Adrenal gland (tissue), 5 donors: ENCODE results near the gene TRABD2A.

Source experiments
- POLR2A ChIP-seq, 2 donors: fragments of 450-650 bp; IDR thresholded peaks; one replicate each; pipeline ENCODE4 v1.6.1; 2017; ENCODE audit warnings: antibody characterized with exemption in 2 of 2, mild to moderate bottlenecking in 2 of 2, moderate library complexity in 1 of 2
- TF ChIP-seq, protein P1 (sequence below), 6 experiments: fragments of 450-650 bp in 4 of 6; fragments of 200-600 bp in 2 of 6; sonication (generic) in 1 of 6; IDR thresholded peaks; 1 replicate in 5 of 6; 2 replicates in 1 of 6; pipeline versions ENCODE4 v1.5.1 to v1.8.0; 2016 to 2021; ENCODE audit warnings: antibody characterized with exemption in 6 of 6, mild to moderate bottlenecking in 2 of 6, moderate library complexity in 1 of 6
- donor health status: DM: no; HTN: no; CAD: no.

DNA sequence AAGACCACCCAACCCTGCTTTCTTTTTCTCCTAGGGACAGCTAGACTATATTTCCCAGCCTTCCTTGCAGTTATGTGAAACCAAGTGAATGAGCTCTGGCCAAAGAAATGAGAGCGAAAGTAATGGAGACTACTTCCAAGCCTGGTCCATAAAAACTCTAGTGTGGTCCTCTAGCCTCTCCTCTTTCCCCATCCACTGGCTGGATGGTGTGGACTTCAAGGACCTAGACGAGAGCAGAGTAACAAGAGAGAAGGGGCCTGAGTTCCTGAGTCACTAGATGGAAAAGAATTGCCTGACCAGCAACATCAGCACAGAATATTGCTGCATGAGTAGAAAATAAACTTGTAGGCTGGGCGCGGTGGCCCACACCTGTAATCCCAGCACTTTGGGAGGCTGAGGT is 21.6 kb upstream of the TRABD2A start:
- no peak for TF ChIP-seq POLR2A (IDR thresholded peaks at IDR 0.05)
- TF ChIP-seq, protein P1, sequence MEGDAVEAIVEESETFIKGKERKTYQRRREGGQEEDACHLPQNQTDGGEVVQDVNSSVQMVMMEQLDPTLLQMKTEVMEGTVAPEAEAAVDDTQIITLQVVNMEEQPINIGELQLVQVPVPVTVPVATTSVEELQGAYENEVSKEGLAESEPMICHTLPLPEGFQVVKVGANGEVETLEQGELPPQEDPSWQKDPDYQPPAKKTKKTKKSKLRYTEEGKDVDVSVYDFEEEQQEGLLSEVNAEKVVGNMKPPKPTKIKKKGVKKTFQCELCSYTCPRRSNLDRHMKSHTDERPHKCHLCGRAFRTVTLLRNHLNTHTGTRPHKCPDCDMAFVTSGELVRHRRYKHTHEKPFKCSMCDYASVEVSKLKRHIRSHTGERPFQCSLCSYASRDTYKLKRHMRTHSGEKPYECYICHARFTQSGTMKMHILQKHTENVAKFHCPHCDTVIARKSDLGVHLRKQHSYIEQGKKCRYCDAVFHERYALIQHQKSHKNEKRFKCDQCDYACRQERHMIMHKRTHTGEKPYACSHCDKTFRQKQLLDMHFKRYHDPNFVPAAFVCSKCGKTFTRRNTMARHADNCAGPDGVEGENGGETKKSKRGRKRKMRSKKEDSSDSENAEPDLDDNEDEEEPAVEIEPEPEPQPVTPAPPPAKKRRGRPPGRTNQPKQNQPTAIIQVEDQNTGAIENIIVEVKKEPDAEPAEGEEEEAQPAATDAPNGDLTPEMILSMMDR (IDR thresholded peaks at IDR 0.05) = no peak
